NCI-H345 treated with DMSO at 0.1 percent for 48 hours (cell line): ENCODE data around the gene TMEM232.

Experiments
- DNase-seq: peaks from one replicate; lab custom pipeline; 2025; ENCODE audit not compliant: unreplicated experiment; lab: John Stamatoyannopoulos, UW

The TMEM232 gene

DNA sequence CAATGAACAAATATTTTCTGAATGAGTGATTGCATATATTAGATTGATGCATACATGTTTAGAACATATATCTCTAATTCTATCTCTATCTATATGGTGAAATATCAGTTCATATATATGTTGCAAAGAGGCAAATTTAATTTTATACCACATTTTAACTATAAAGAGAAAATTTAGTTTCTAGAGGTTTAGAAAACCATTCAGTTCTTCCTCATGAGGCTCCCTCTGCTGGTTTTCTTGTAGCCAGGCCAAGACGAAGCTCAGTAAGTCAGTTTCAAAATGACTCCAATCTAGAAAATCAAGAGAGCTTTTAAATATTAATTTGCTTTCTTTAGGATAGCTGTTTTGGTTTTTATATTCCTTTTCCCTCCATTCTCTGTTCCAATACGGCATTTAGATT lies 312.1 kb downstream of the TMEM232 start:
- DNase-seq, result no peak

DNA sequence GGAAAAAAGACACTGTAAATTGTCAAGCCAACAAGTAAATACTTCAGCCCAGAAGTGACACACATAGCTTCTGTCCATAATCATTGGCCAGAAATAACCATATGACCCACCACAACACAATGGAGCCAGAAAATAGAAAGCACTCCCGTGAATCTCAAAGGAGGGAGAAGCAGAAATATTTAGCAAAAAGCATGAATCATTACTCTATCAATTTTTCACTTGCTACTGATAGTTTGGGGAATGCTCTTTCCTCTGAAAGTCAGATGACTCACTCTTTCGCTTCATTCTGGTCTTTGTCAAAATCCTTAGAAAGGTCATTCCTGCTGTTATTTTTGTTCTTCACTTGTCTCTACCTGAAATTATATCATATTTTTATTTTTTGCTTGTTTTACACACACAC lies 312.6 kb downstream of the TMEM232 start:
- no peak for DNase-seq

GRCh38 chr5:110409571-110409970 lies 316.9 kb downstream of the TMEM232 start:
- DNase-seq, result no peak

- no peak for DNase-seq
These were observed 323.9 kb downstream of the TMEM232 start for GRCh38 chr5:110402562-110402961.

- no peak for DNase-seq
These were observed 324.6 kb downstream of the TMEM232 start for GRCh38 chr5:110401881-110402280.

DNA sequence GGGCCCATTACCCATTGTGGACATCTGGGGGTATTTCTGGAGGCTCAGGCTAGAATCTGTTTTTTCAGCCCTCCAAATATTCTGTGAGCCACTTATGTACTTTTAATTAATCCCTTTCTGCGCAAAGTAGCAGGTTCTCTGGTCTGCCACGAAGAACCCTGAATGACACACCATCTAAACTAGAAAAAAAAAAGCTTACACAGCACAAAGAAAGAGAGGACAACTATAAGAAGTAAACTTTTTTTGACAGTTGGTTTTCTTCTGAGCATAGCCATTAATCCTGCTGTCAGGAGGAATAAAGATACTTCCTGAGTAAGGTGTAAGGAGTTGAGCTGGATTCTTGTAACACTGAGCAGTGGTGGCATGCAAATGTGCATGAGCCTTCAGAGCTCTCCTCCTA lies 327.5 kb downstream of the TMEM232 start:
- no peak for DNase-seq

- no peak for DNase-seq
These were observed 329.2 kb downstream of the TMEM232 start for GRCh38 chr5:110397281-110397680.

- DNase-seq, result no peak
These were observed 339.7 kb downstream of the TMEM232 start for GRCh38 chr5:110386782-110387181.

- DNase-seq, result no peak
These were observed 343.2 kb downstream of the TMEM232 start for GRCh38 chr5:110383231-110383630.

DNA sequence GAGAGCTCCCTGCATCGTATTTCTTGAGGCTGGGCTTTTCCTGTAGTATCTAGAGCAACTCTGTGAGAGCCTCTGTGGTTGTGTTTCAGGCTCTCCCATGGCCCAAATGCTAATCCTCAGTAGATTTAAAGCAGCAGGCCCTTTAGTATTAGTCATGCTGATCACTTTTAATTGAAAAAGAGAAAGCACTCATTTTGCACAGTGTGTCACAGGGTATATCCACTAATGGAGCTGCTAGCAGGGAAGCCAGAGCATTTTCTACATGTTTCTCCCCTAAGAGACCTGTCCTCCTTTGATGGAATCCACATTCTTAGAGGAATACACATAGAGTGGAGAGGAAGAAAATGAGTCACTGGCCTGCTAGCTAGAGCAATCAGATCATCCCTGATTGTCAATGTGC lies 348.5 kb downstream of the TMEM232 start:
- no peak for DNase-seq

GRCh38 chr5:110377361-110377760 lies 349.1 kb downstream of the TMEM232 start:
- DNase-seq, result no peak

DNA sequence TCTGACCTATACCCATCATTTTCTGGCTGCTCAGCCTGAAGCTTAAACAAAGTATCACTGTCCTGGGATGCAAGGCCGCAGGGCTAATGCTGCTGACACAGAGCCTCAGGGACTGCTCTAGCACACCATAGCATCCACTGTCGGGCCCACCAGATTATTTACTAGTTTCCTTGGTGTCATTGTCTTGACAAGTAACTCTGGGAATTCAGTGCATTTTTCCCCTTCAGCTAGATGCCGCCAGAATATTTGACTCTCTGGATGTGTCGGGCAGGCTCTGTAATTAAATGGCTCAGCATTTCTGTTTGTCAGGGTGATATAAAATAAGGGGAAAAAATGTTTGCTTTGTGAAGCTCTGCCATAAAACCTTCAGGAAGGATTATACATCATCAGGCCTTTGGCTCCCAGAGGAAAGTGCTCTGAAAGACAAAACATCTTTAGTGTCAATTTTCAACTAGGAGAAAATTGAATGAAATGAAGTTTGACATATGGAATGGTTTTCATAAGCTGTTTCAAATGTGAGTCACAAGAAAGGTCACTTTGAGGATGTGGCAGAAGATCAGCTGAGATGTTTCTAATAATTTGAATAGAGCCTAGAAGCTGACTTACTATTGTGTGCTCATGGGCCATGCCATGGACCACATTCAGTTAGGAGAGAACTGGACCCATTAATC lies 350.1 kb downstream of the TMEM232 start:
- no peak for DNase-seq

DNA sequence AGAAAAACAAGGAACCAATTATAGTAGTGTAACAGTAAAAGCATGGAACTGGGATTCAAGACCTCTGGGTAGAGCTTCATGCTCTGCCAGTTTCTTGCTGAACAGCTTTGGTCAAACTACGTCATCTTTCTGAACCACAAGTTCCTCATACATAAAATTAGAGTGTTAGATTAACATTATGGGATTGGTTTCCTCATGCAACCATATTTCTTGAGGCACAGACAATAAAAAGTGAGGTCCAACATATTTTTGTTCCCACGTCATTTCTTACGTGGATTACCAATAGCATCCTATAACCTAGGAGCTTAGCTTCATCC lies 354.8 kb downstream of the TMEM232 start:
- DNase-seq, result no peak

DNA sequence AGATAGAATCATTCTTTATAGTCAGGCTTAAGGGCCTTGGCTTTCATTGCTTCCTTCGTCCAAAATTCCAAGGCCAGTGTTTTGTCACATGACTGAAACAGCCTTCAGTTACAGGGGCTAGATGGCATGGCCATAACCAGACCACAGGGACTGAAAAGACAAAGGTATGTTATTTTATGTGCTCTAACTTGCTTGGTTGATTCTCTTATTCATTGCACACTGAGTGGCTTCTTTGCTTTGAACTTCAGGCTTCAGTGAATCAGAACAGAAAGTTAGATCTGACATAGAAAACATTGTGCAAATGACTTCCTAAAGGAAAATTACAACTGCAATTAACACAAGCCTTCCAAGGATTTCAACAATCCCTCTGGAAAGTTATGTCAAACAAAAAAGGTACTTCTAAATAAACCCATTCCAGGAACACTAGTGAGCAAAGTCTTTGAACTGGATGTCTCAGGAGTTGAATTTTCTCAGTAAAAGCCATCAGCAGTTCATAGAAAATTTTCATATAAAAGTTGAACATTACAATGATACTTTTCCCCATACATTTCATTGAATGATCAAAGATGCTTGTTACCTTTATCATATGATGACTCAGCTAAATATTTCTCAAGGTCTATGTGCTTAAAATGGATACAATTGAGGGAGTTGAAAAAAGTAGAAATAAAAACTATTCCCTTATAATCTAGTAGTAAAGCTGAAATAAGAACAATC lies 355.3 kb downstream of the TMEM232 start:
- DNase-seq, result no peak
